IPS DF 6.9 (cell line): ENCODE data around the gene OR9Q1.
"Not testable (repeated sequence)": the region's sequence is repeated elsewhere in the genome, so short reads cannot be mapped to it uniquely, and the experiment has no call there.

Experiments
- DNase-seq: peaks from one replicate; pipeline ENCODE4 v3.0.0-alpha.2; 2013; ENCODE audit warnings: low read depth, low spot score
- H3K27ac ChIP-seq: one replicate; pipeline ENCODE4 v1.5.1; 2013; ENCODE audit warnings: low read length, control low read depth
- H3K27me3 ChIP-seq: 2 replicates; pipeline ENCODE4 v1.6.1; 2013; ENCODE audit warnings: mild to moderate bottlenecking, low read length; ENCODE audit not compliant: control insufficient read depth, insufficient read depth
- H3K36me3 ChIP-seq: 2 replicates; pipeline ENCODE4 v1.6.1; 2013; ENCODE audit warnings: low read length; ENCODE audit not compliant: control insufficient read depth, insufficient read depth
- H3K4me1 ChIP-seq: 2 replicates; pipeline ENCODE4 v1.6.1; 2013; ENCODE audit warnings: low read length; ENCODE audit not compliant: control insufficient read depth, insufficient read depth
- H3K4me3 ChIP-seq: 2 replicates; pipeline ENCODE4 v1.5.1; 2013; ENCODE audit warnings: mild to moderate bottlenecking, low read length
- H3K9me3 ChIP-seq: 2 replicates; pipeline ENCODE4 v1.6.1; 2013; ENCODE audit warnings: low read length, inconsistent platforms; ENCODE audit not compliant: control insufficient read depth, insufficient read depth
- WGBS: extraction: QIAGEN DNeasy Blood & Tissue Kit; methylation state at CpG from one replicate; pipeline ENCODE4 v1.1.7; 2013; ENCODE audit warnings: mixed read lengths, missing lambda C conversion rate; ENCODE audit not compliant: insufficient read length, insufficient coverage; 5-methylcytosine and 5-hydroxymethylcytosine counted together

Gene OR9Q1

GRCh38 chr11:57999523-57999922 lies 24.2 kb upstream of the OR9Q1 start:
- not testable (repeated sequence) for H3K4me3 ChIP-seq

GRCh38 chr11:58000021-58000420 lies 23.7 kb upstream of the OR9Q1 start:
- H3K27me3 ChIP-seq, H3K27ac ChIP-seq, H3K9me3 ChIP-seq, H3K4me3 ChIP-seq, DNase-seq, H3K4me1 ChIP-seq, H3K36me3 ChIP-seq: not testable (repeated sequence)
- no CpG with 5 or more reads among the region's 10 CpGs for WGBS

More at GRCh38 chr11:57999523-57999922, 24.2 kb upstream of the OR9Q1 start:
- not testable (repeated sequence) for H3K27me3 ChIP-seq, H3K9me3 ChIP-seq, H3K36me3 ChIP-seq, H3K4me1 ChIP-seq, DNase-seq, H3K27ac ChIP-seq
- no CpG with 5 or more reads among the region's 13 CpGs for WGBS

GRCh38 chr11:58000699-58001098 lies 23.0 kb upstream of the OR9Q1 start:
- Histone ChIP-seq H3K27ac (no peak overlapping the region), H3K4me3 (no peak overlapping the region), H3K36me3 (no peaks in the 10 kb centered on the region), H3K27me3 (no peaks in the 10 kb centered on the region), H3K4me1 (no peaks in the 10 kb centered on the region), H3K9me3 (no peaks in the 10 kb centered on the region)
- DNase-seq = no peak
- no CpG with 5 or more reads among the region's 5 CpGs for WGBS

DNA sequence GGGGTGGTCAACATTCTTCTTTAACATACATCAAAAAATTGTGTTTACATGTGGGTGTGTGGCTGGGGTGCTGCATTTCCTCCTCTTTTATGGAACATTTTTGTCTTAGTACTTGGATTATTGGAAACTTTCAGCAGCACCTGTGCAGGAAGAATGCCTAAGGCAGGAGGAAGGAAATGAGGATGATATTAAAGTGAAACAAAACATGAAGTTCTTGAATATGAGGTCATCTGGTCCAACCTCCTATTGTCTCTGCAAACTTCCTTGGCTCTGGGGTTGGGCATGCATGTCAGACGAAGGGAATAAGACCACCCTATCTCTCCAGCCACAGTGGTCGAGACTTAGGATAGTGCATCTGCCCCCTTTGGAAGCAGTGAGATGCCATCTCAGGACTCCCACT lies 20.6 kb upstream of the OR9Q1 start:
- Histone ChIP-seq H3K9me3 (no peaks in the 10 kb centered on the region), H3K36me3 (no peaks in the 10 kb centered on the region), H3K4me3 (no peak overlapping the region), H3K27ac (no peak overlapping the region), H3K27me3 (no peaks in the 10 kb centered on the region), H3K4me1 (no peaks in the 10 kb centered on the region)
- no CpG with 5 or more reads among the region's 2 CpGs for WGBS
- no peak for DNase-seq

DNA sequence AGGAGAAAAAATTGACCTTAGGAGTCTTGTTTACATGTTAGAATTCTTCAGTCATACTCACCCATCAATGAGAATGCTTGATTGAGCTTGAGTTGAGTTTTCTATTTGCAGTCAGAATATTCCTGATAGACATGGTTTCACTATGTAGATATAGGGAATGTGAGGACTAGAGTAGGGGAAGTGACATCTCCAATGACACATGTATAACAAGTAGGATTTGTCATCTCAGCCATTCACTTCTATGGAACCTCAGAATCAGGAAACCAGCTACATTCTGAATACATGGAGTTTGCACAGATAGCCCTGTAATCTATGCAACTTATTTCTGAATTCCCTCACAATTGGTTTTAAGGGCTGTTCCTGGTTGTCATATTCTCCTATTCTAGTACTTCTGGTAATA lies 20.1 kb upstream of the OR9Q1 start:
- Histone ChIP-seq H3K4me3 (no peak overlapping the region), H3K36me3 (no peaks in the 10 kb centered on the region), H3K9me3 (no peaks in the 10 kb centered on the region), H3K27ac (no peak overlapping the region), H3K4me1 (no peaks in the 10 kb centered on the region), H3K27me3 (no peaks in the 10 kb centered on the region)
- no peak for DNase-seq

DNA sequence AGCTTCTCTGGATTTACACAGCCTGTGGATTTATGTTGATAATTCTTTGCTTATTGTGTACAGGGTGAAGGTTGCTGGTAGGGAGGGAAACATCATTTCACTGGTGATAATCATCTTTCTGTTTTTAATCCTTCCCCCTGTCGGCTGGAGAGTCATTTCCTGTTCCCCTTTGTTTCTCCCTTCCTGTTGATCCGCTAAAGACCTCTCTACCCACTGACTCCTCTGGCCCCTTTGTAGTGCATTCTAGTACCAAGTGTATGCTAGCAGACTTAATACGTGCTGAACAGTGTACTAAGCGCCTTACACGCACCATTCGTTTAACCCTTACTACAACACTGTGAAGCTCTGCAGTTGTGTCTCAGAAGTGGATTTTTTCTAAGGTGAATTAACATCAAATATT lies 19.0 kb upstream of the OR9Q1 start:
- Histone ChIP-seq H3K9me3 (no peaks in the 10 kb centered on the region), H3K4me1 (no peaks in the 10 kb centered on the region), H3K4me3 (no peak overlapping the region), H3K36me3 (no peaks in the 10 kb centered on the region), H3K27me3 (no peaks in the 10 kb centered on the region), H3K27ac (no peak overlapping the region)
- no peak for DNase-seq
- WGBS = no CpG with 5 or more reads among the region's 6 CpGs

GRCh38 chr11:58006940-58007339 lies 16.7 kb upstream of the OR9Q1 start:
- Histone ChIP-seq H3K27ac (no peak overlapping the region), H3K4me3 (no peak overlapping the region), H3K36me3 (no peaks in the 10 kb centered on the region), H3K9me3 (no peaks in the 10 kb centered on the region), H3K27me3 (no peaks in the 10 kb centered on the region), H3K4me1 (no peaks in the 10 kb centered on the region)
- WGBS = no CpG with 5 or more reads among the region's 2 CpGs
- DNase-seq = no peak

DNA sequence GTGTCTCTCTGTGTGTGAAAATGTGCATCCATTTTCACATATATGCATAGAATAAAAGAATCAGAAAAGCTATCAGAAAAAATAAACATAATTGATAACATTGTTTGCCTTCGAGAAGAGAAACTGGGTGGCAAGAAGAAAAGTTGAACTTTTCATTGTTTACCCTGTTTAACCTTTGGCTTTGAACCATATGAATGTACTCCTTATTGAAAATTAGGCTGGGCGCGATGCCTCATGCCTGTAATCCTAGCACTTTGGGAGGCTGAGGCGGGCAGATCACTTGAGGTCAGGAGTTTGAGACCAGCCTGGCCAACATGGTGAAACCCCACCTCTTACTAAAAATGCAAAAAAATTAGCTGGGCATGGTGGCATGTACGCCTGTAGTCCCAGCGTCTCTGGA lies 11.9 kb upstream of the OR9Q1 start:
- Histone ChIP-seq H3K27ac (no peak overlapping the region), H3K36me3 (no peaks in the 10 kb centered on the region), H3K4me1 (no peaks in the 10 kb centered on the region), H3K9me3 (no peaks in the 10 kb centered on the region), H3K27me3 (no peaks in the 10 kb centered on the region), H3K4me3 (no peak overlapping the region)
- no CpG with 5 or more reads among the region's 6 CpGs for WGBS
- no peak for DNase-seq

DNA sequence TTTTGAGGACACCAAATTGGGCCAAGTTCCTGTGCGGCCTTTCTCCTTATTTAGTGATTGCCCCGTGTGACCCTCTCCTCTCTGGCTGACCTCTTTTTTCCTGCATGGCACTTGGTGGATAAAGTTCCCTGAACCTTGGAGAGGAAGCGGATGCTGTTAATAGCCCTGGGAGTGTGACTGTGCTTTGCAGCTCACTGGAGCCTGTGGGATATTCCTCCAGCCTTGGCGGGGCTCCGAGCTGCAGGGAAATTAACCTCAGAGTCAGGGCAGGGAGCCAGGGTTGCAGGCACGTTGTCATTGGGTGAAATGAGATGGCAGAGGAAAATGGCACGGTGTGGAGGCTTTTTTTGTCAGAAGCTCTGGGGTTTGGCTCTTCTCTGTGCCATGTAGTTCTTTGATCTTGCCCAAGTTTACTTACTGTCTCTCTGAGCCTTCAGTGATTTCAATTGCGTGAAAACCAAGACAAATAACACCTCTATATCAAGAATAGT lies 965 bp downstream of the OR9Q1 start:
- no peak for DNase-seq
- H3K36me3 ChIP-seq = no peaks in the 10 kb centered on the region
- no peaks in the 10 kb centered on the region for H3K9me3 ChIP-seq
- no peaks in the 10 kb centered on the region for H3K4me1 ChIP-seq
- H3K27ac ChIP-seq = no peak overlapping the region
- WGBS = no CpG with 5 or more reads among the region's 8 CpGs
- H3K4me3 ChIP-seq = no peak overlapping the region
- no peaks in the 10 kb centered on the region for H3K27me3 ChIP-seq

- no peaks in the 10 kb centered on the region for H3K4me1 ChIP-seq
- H3K4me3 ChIP-seq = no peak overlapping the region
- no peak for DNase-seq
- no CpG with 5 or more reads among the region's 4 CpGs for WGBS
- H3K27me3 ChIP-seq = no peaks in the 10 kb centered on the region
- H3K9me3 ChIP-seq = no peaks in the 10 kb centered on the region
- no peak overlapping the region for H3K27ac ChIP-seq
- no peaks in the 10 kb centered on the region for H3K36me3 ChIP-seq
Observed at GRCh38 chr11:58027341-58027740, 3.7 kb downstream of the OR9Q1 start.

GRCh38 chr11:58028687-58029411 lies 5.2 kb downstream of the OR9Q1 start:
- Histone ChIP-seq H3K27me3 (no peaks in the 10 kb centered on the region), H3K36me3 (no peaks in the 10 kb centered on the region), H3K4me3 (no peak overlapping the region), H3K27ac (no peak overlapping the region), H3K4me1 (no peaks in the 10 kb centered on the region), H3K9me3 (no peaks in the 10 kb centered on the region)
- no peak for DNase-seq
- WGBS = no CpG with 5 or more reads among the region's 6 CpGs
